Pancreas (tissue), 10 donors: ENCODE results near the gene OR51M1. TPM values are rescaled to one million over a fixed set of nuclear protein-coding genes. Genes with fewer than 3 reads are reported as not detected.

Experiments
- ATAC-seq, 4 donors: fragments of 200-7000 bp; cut with Tn5 transposase; one replicate each; pipeline versions ENCODE4 v1.8.0 to v1.9.1; 2020; ENCODE audit warnings: mild to moderate bottlenecking in 4 of 4, moderate library complexity in 4 of 4
- DNase-seq, 6 donors: peaks; one replicate each; pipeline ENCODE4 v3.0.0-alpha.2; 2020
- FAIRE-seq: peaks from 2 replicates; lab custom pipeline; 2012; peaks lifted over from hg19 to GRCh38; lab: Jason Lieb, UNC
- H3K27ac ChIP-seq, 4 donors: fragments of 200-600 bp; sonication (generic); 1 replicate in 3 of 4; 2 replicates in 1 of 4; pipeline versions ENCODE4 v1.5.0 to v1.8.0; 2020
- H3K27me3 ChIP-seq, 4 donors: fragments of 200-600 bp; one replicate each; pipeline ENCODE4 v1.8.0; 2021
- H3K36me3 ChIP-seq, 3 donors: fragments of 200-600 bp; sonication (generic) in 1 of 3; one replicate each; pipeline versions ENCODE4 v1.5.0 to v1.8.0; 2020 to 2021
- H3K4me1 ChIP-seq, 3 donors: fragments of 200-600 bp; one replicate each; pipeline ENCODE4 v1.8.0; 2021
- H3K4me3 ChIP-seq, 4 donors: fragments of 200-600 bp; sonication (generic) in 2 of 4; one replicate each; pipeline versions ENCODE4 v1.5.0 to v1.8.0; 2020 to 2021
- H3K9me3 ChIP-seq, 4 donors: fragments of 200-600 bp; one replicate each; pipeline ENCODE4 v1.8.0; 2021
- WGBS, 2 donors: extraction: QIAGEN DNeasy Blood & Tissue Kit; methylation state at CpG; one replicate each; pipeline ENCODE4 v1.1.7; 2013; 5-methylcytosine and 5-hydroxymethylcytosine counted together
- intact Hi-C, 3 donors: fragments of 100-400 bp; cut with DNase I; formaldehyde crosslinking; loops; one replicate each; pipeline versions ENCODE4 v1.11.1 to v1.14.2; 2022
- polyA plus RNA-seq, 2 donors: library from polyadenylated mRNA; stranded (reverse); fragments of 200-250 nt; gene quantifications; one replicate each; pipeline ENCODE4 v1.2.3, GENCODE V29; 2013
- total RNA-seq, 6 donors: library from RNA; stranded (reverse); fragmentation: NEBNext Ultra II Directional in 4 of 6; extraction: Animal tissue kit (Norgen Biotek cat#: 25700) in 4 of 6; gene quantifications; one replicate each; pipeline versions ENCODE4 v1.2.1 to v1.2.4, GENCODE V29; 2021 to 2023
- TF ChIP-seq, protein P1 (sequence below), 4 donors: fragments of 200-600 bp; sonication (generic) in 3 of 4; IDR thresholded peaks; one replicate each; pipeline versions ENCODE4 v1.5.0 to v1.8.0; 2021; ENCODE audit warnings: antibody characterized with exemption in 4 of 4
- donor health status: healthy with polysubstance abuse.
- donor health status: DM: no; HTN: no; CAD: no; lungs with moderate emphysema.
- donor health status: DM: no; HTN: no; CAD: no.
- donor health status: control.
- donor health status: control.
- donor health status: Bipolar disorder and iron deficiency.
- donor health status: DM: yes; HTN: yes; CAD: no.
- donor health status: DM: no; HTN: no; CAD: no.
- donor health status: DM: no; HTN: no; CAD: no.
- donor health status: DM: yes; HTN: yes; CAD: no.

OR51M1 gene
- total and polyA plus RNA-seq, 8 donors, result not detected

DNA sequence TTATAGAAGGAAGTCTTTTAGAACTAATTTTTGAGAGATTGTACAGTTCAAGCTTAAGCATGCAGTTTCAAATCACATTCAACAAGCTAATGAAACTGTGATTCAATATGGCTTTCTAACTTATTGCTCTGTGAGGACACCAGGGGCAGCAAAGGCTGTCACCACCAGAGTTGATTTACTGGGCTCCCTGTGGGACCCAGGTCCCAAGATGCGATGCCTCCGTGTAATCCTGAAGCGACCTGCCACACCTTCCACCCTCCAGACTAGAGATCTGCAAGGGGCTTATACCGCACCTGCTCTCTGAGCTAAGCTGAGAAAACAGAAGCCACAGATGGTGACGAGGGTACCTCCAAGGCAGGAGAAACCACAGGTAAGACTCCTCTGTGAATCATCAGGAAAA is 37.4 kb downstream of the OR51M1 start:
- H3K27ac ChIP-seq, result no peak overlapping the region

DNA sequence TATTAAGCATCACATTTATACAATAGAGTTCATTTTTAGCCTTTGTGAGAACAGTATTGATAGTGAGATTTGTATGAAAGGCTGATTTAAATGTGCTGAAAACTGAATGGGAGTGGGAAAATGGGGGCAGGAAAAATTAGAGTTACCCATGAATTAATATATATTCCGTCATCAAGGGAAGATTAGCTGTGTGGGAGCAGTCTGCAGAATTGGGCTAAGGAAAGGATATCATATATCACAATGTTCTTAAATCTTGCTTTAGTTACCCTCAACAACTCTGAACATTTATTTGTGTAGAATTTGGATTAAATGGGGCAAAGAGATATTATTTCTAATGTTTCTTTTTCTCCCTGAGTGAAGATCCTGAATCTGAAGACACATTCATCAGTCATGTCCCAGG is 38.2 kb downstream of the OR51M1 start, which contains the start of gene OR51Q1:
TSS of gene OR51Q1 (plus strand) at position 301 of the 400 bp plus-strand sequence. CDS start at position 391, 90 bp downstream.
- Histone ChIP-seq H3K27ac (no peak within 1 kb of the TSS), H3K9me3 (no peaks in the 10 kb centered on the region), H3K4me3 (no peak within 1 kb of the TSS), H3K27me3 (no peaks in the 10 kb centered on the region), H3K4me1 (no peaks in the 10 kb centered on the region), H3K36me3 (no peaks in the 10 kb centered on the region)
- intact Hi-C loops, result no loop called here
- no peak for DNase-seq
- 80 to 85% methylated on average over 1 of the region's 1 CpG for WGBS, 2 donors
- no peak for ATAC-seq
- TF ChIP-seq, protein P1, sequence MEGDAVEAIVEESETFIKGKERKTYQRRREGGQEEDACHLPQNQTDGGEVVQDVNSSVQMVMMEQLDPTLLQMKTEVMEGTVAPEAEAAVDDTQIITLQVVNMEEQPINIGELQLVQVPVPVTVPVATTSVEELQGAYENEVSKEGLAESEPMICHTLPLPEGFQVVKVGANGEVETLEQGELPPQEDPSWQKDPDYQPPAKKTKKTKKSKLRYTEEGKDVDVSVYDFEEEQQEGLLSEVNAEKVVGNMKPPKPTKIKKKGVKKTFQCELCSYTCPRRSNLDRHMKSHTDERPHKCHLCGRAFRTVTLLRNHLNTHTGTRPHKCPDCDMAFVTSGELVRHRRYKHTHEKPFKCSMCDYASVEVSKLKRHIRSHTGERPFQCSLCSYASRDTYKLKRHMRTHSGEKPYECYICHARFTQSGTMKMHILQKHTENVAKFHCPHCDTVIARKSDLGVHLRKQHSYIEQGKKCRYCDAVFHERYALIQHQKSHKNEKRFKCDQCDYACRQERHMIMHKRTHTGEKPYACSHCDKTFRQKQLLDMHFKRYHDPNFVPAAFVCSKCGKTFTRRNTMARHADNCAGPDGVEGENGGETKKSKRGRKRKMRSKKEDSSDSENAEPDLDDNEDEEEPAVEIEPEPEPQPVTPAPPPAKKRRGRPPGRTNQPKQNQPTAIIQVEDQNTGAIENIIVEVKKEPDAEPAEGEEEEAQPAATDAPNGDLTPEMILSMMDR (IDR thresholded peaks at IDR 0.05), result no peak
- FAIRE-seq, result no peak

More for the DNA sequence above, 37.4 kb downstream of the OR51M1 start:
- Histone ChIP-seq H3K4me3 (no peak overlapping the region), H3K4me1 (no peaks in the 10 kb centered on the region), H3K36me3 (no peaks in the 10 kb centered on the region), H3K9me3 (no peaks in the 10 kb centered on the region), H3K27me3 (no peaks in the 10 kb centered on the region)
- whole genome bisulfite sequencing, 2 donors, result 42 to 61% methylated on average over 5 of the region's 5 CpGs
- DNase-seq, result no peak
- no peak for ATAC-seq
- TF ChIP-seq, protein P1 (IDR thresholded peaks at IDR 0.05), result no peak
- intact Hi-C loops, result no loop called here
- no peak for FAIRE-seq

DNA sequence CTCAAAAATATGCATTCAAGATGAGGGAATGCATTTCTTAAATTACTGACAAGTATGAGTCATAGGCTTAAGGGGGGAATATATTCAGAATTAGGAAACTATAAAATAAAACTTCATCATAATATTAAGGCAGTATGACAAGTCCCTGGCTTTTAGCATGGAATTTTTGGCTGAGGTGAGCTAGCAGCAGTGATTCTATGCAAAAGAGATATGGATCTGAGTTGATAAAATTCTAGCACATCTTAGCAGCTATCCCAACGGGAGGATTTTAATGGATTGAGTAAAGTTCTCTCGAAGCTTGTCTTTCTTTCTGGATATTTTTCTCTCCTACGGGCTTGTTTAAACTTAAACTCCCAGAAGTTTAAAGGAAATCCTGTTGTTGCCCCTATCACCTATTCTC is 39.5 kb downstream of the OR51M1 start:
- Histone ChIP-seq H3K4me1 (no peaks in the 10 kb centered on the region), H3K4me3 (no peak overlapping the region), H3K27me3 (no peaks in the 10 kb centered on the region), H3K9me3 (no peaks in the 10 kb centered on the region), H3K27ac (no peak overlapping the region), H3K36me3 (no peaks in the 10 kb centered on the region)
- ATAC-seq, result no peak
- 17 to 21% methylated on average over 3 of the region's 3 CpGs for WGBS, 2 donors
- TF ChIP-seq, protein P1 (IDR thresholded peaks at IDR 0.05), result no peak
- intact Hi-C loops, result no loop called here
- FAIRE-seq, result no peak
- no peak for DNase-seq

DNA sequence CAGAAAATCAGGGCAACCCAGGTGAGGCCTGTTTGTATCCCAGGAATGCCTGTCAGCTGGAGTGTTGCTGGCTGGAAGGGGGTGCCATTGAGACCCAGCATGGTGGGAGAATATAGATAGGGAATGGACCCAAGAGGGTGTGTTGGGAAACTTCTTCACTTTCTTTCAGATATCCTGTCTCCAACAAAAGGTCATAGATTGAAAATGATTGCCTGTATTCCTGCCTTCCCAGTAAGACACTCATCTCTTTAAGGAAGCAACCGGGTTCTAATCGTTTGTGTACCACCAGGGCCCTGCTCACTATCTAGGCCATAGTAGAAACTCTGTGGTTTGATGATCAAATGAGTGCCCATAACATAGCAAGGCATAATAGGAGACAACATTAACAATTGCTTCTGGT is 57.8 kb downstream of the OR51M1 start, which contains the start of gene OR51I1:
TSS of gene OR51I1 (minus strand) at position 101 of the 400 bp plus-strand sequence. CDS start at position 101, 0 bp downstream.
- TF ChIP-seq, protein P1 (IDR thresholded peaks at IDR 0.05), result no peak
- 19 to 21% methylated on average over 2 of the region's 2 CpGs for WGBS, 2 donors
- H3K4me1 ChIP-seq, result no peaks in the 10 kb centered on the region
- no peak for FAIRE-seq
- no peaks in the 10 kb centered on the region for H3K36me3 ChIP-seq
- H3K9me3 ChIP-seq, result no peaks in the 10 kb centered on the region
- H3K27ac ChIP-seq, result no peak within 1 kb of the TSS
- H3K27me3 ChIP-seq, result no peaks in the 10 kb centered on the region
- DNase-seq, result no peak
- no peak for ATAC-seq
- intact Hi-C loops, result no loop called here
- no peak within 1 kb of the TSS for H3K4me3 ChIP-seq

Other genes with a start within 250 kb of the OR51M1 start
- gene OR52A5, start 245.5 kb upstream of the OR51M1 start, total RNA-seq, result not detected
- gene OR52A5, start 245.5 kb upstream of the OR51M1 start, polyA plus RNA-seq, result not detected
- gene OR52A1, start 229.1 kb upstream of the OR51M1 start, total RNA-seq, result not detected
- not detected for gene OR52A1, start 229.1 kb upstream of the OR51M1 start, polyA plus RNA-seq
- gene OR51V1, start 183.1 kb upstream of the OR51M1 start, total RNA-seq, result not detected
- not detected for gene OR51V1, start 183.1 kb upstream of the OR51M1 start, polyA plus RNA-seq
- gene HBB, start 156.7 kb upstream of the OR51M1 start, total RNA-seq, result 10 to 100 TPM in 3 of 6 donors, 1 to 10 TPM in 3; 2.2 to 89.0 (median 7.4) TPM
- gene HBB, start 156.7 kb upstream of the OR51M1 start, polyA plus RNA-seq, result 1 to 10 TPM; 3.9 to 4.9 TPM
- 1 to 10 TPM in 1 of 6 donors, not detected in 5; 1.1 TPM for gene HBD, start 149.3 kb upstream of the OR51M1 start, total RNA-seq
- not detected for gene HBD, start 149.3 kb upstream of the OR51M1 start, polyA plus RNA-seq
- 1 to 10 TPM in 1 of 6 donors, not detected in 5; 3.3 TPM for gene HBG1, start 134.0 kb upstream of the OR51M1 start, total RNA-seq
- gene HBG1, start 134.0 kb upstream of the OR51M1 start, polyA plus RNA-seq, result not detected
- 10 to 100 TPM in 1 of 6 donors, not detected in 5; 10.6 TPM for gene HBG2, start 129.0 kb upstream of the OR51M1 start, total RNA-seq
- not detected for gene HBG2, start 129.0 kb upstream of the OR51M1 start, polyA plus RNA-seq
- 1 to 10 TPM in 1 of 6 donors, not detected in 5; 3.5 TPM for gene HBE1, start 113.9 kb upstream of the OR51M1 start, total RNA-seq
- gene HBE1, start 113.9 kb upstream of the OR51M1 start, polyA plus RNA-seq, result not detected
- not detected for gene OR51B4, start 81.9 kb upstream of the OR51M1 start, total RNA-seq
- gene OR51B4, start 81.9 kb upstream of the OR51M1 start, polyA plus RNA-seq, result not detected
- not detected for gene OR51B2, start 59.5 kb upstream of the OR51M1 start, total RNA-seq
- not detected for gene OR51B2, start 59.5 kb upstream of the OR51M1 start, polyA plus RNA-seq
- under 1 TPM in 3 of 6 donors, not detected in 3; 0.14 to 0.24 (median 0.19) TPM for gene OR51B5, start 40.3 kb upstream of the OR51M1 start, total RNA-seq
- under 1 TPM in 1 of 2 donors, not detected in 1; 0.05 TPM for gene OR51B5, start 40.3 kb upstream of the OR51M1 start, polyA plus RNA-seq
- gene OR51B6, start 32.3 kb upstream of the OR51M1 start, total RNA-seq, result not detected
- gene OR51B6, start 32.3 kb upstream of the OR51M1 start, polyA plus RNA-seq, result not detected
- gene OR51Q1, start 38.3 kb downstream of the OR51M1 start, total RNA-seq, result not detected
- gene OR51Q1, start 38.3 kb downstream of the OR51M1 start, polyA plus RNA-seq, result not detected
- gene OR51I1, start 57.7 kb downstream of the OR51M1 start, total RNA-seq, result under 1 TPM in 1 of 6 donors, not detected in 5; 0.28 TPM
- not detected for gene OR51I1, start 57.7 kb downstream of the OR51M1 start, polyA plus RNA-seq
- gene OR51I2, start 65.5 kb downstream of the OR51M1 start, total RNA-seq, result not detected
- not detected for gene OR51I2, start 65.5 kb downstream of the OR51M1 start, polyA plus RNA-seq
- gene OR52D1, start 104.9 kb downstream of the OR51M1 start, total RNA-seq, result not detected
- gene OR52D1, start 104.9 kb downstream of the OR51M1 start, polyA plus RNA-seq, result not detected
- gene UBQLN3, start 126.1 kb downstream of the OR51M1 start, total RNA-seq, result under 1 TPM in 3 of 6 donors, not detected in 3; 0.18 to 0.31 (median 0.22) TPM
- gene UBQLN3, start 126.1 kb downstream of the OR51M1 start, polyA plus RNA-seq, result not detected
- gene UBQLNL, start 132.9 kb downstream of the OR51M1 start, total RNA-seq, result under 1 TPM; 0.09 to 0.53 (median 0.23) TPM
- 1 to 10 TPM in 1 of 2 donors, under 1 TPM in 1; 0.53 to 1.0 TPM for gene UBQLNL, start 132.9 kb downstream of the OR51M1 start, polyA plus RNA-seq
- gene OR52H1, start 164.7 kb downstream of the OR51M1 start, total RNA-seq, result under 1 TPM in 4 of 6 donors, not detected in 2; 0.17 to 0.31 (median 0.25) TPM
- gene OR52H1, start 164.7 kb downstream of the OR51M1 start, polyA plus RNA-seq, result not detected
- not detected for gene OR52B6, start 197.1 kb downstream of the OR51M1 start, total RNA-seq
- gene OR52B6, start 197.1 kb downstream of the OR51M1 start, polyA plus RNA-seq, result not detected
- gene TRIM6, start 212.8 kb downstream of the OR51M1 start, total RNA-seq, result 1 to 10 TPM in 4 of 6 donors, under 1 TPM in 2; 0.76 to 1.7 (median 1.4) TPM
- 1 to 10 TPM; 1.1 to 1.7 TPM for gene TRIM6, start 212.8 kb downstream of the OR51M1 start, polyA plus RNA-seq
- gene TRIM34, start 241.2 kb downstream of the OR51M1 start, total RNA-seq, result 1 to 10 TPM in 4 of 6 donors, under 1 TPM in 2; 0.54 to 5.6 (median 1.6) TPM
- 1 to 10 TPM; 1.6 to 3.2 TPM for gene TRIM34, start 241.2 kb downstream of the OR51M1 start, polyA plus RNA-seq